HepG2 (cell line): ENCODE measurements around the gene SULT1C4. TPM values are rescaled to one million over a fixed set of nuclear protein-coding genes. Genes with fewer than 3 reads are reported as not detected.
A peak's percentile ranks its signal among the peaks of the same experiment; 100 is the strongest.

Experiments
- MAFF ChIP-seq: IDR thresholded peaks from 2 replicates; pipeline ENCODE4 v1.6.1; 2011; ENCODE audit warnings: low read depth, low read length, improper control_type of control experiment
- PRPF4 ChIP-seq: fragments of 200-400 bp; formaldehyde crosslinking; IDR thresholded peaks from 2 replicates; pipeline ENCODE4 v1.6.1; 2016; ENCODE audit warnings: low read length, low read depth; ENCODE audit not compliant: poor library complexity, severe bottlenecking
- PTBP1 ChIP-seq: fragments of 200-400 bp; formaldehyde crosslinking; IDR thresholded peaks from 2 replicates; pipeline ENCODE4 v1.6.1; 2018; ENCODE audit warnings: low read length, low read depth; ENCODE audit not compliant: poor library complexity, severe bottlenecking
- SAFB2 ChIP-seq: sonication (generic); formaldehyde crosslinking; IDR thresholded peaks from 2 replicates; pipeline ENCODE4 v1.5.1; 2020; ENCODE audit warnings: missing genetic modification reagents, low read depth, mild to moderate bottlenecking, borderline replicate concordance
- SAP130 ChIP-seq: IDR thresholded peaks from 2 replicates; pipeline ENCODE4 v1.6.1; 2016; ENCODE audit warnings: low read depth
- SMAD9 ChIP-seq: sonication (generic); formaldehyde crosslinking; IDR thresholded peaks from 2 replicates; pipeline ENCODE4 v1.5.1; 2020; ENCODE audit warnings: mild to moderate bottlenecking, missing genetic modification reagents
- TOPORS ChIP-seq: sonication (generic); formaldehyde crosslinking; IDR thresholded peaks from 2 replicates; pipeline ENCODE4 v1.8.0; 2023; ENCODE audit warnings: mild to moderate bottlenecking, missing genetic modification reagents
- ZBTB38 ChIP-seq: sonication (generic); formaldehyde crosslinking; IDR thresholded peaks from 2 replicates; pipeline ENCODE4 v1.5.1; 2020; ENCODE audit warnings: mild to moderate bottlenecking, missing genetic modification reagents
- ZBTB42 ChIP-seq: sonication (generic); formaldehyde crosslinking; IDR thresholded peaks from 2 replicates; pipeline ENCODE4 v1.5.0; 2020; ENCODE audit warnings: mild to moderate bottlenecking, missing genetic modification reagents
- ZNF335 ChIP-seq: sonication (generic); formaldehyde crosslinking; IDR thresholded peaks from 2 replicates; pipeline ENCODE4 v1.4.0; 2020; ENCODE audit warnings: missing genetic modification reagents
- ZNF451 ChIP-seq: sonication (generic); formaldehyde crosslinking; IDR thresholded peaks from 2 replicates; pipeline ENCODE4 v1.5.0; 2020; ENCODE audit warnings: mild to moderate bottlenecking, missing genetic modification reagents
- ZNF468 ChIP-seq: sonication (generic); formaldehyde crosslinking; IDR thresholded peaks from 2 replicates; pipeline ENCODE4 v1.8.0; 2022; ENCODE audit warnings: mild to moderate bottlenecking, moderate library complexity, missing genetic modification reagents
- ZNF607 ChIP-seq: sonication (generic); formaldehyde crosslinking; IDR thresholded peaks from 2 replicates; pipeline ENCODE4 v1.5.1; 2020; ENCODE audit warnings: missing genetic modification reagents, mild to moderate bottlenecking, borderline replicate concordance
- ZNF746 ChIP-seq: sonication (generic); formaldehyde crosslinking; IDR thresholded peaks from 2 replicates; pipeline ENCODE4 v1.8.0; 2022; ENCODE audit warnings: mild to moderate bottlenecking, missing genetic modification reagents
- polyA plus RNA-seq, 8 experiments: library from polyadenylated mRNA; depleted of rRNA in 3 of 8; stranded (reverse) in 7 of 8; unstranded in 1 of 8; fragments of >200 nt; fragmentation: Illumina TruSeq in 4 of 8; extraction: Trizol in 4 of 8; gene quantifications; 2 replicates each; pipeline versions ENCODE4 v1.2.1 to v1.2.3, GENCODE V29; 2011 to 2016; ENCODE audit warnings: low read depth in 4 of 8, missing spikeins in 1 of 8, mixed read lengths in 1 of 8; ENCODE audit not compliant: insufficient read depth in 1 of 8
- total RNA-seq, 5 experiments: library from RNA; depleted of rRNA; stranded (reverse); fragments of >200 nt; fragmentation: Illumina TruSeq; extraction: Trizol; gene quantifications; 2 replicates each; pipeline ENCODE4 v1.2.3, GENCODE V29; 2016; ENCODE audit warnings: low read depth in 1 of 5
- TF ChIP-seq, protein P1 (sequence below): sonication (generic); formaldehyde crosslinking; IDR thresholded peaks from 2 replicates; pipeline ENCODE4 v1.5.0; 2020; ENCODE audit warnings: mild to moderate bottlenecking, missing genetic modification reagents
- TF ChIP-seq, protein P2 (sequence below): sonication (generic); formaldehyde crosslinking; conservative IDR thresholded peaks from 2 replicates; pipeline ENCODE4 v1.8.0; 2022; ENCODE audit warnings: missing genetic modification reagents
- TF ChIP-seq, protein P3 (sequence below): sonication (generic); formaldehyde crosslinking; IDR thresholded peaks from 2 replicates; pipeline ENCODE4 v1.8.1; 2023; ENCODE audit warnings: mild to moderate bottlenecking, missing genetic modification reagents, borderline replicate concordance
- TF ChIP-seq, protein P4 (sequence below): sonication (generic); formaldehyde crosslinking; IDR thresholded peaks from one replicate; pipeline ENCODE4 v1.5.1; 2020; ENCODE audit warnings: mild to moderate bottlenecking, missing genetic modification reagents; ENCODE audit errors: not compliant biosample characterization

Gene SULT1C4
- total and polyA plus RNA-seq, 2 of the 13 experiments (the other 11 are each of a cell fraction or from before 2014, with no cell fraction given) = 1.3 to 8.6 TPM

DNA sequence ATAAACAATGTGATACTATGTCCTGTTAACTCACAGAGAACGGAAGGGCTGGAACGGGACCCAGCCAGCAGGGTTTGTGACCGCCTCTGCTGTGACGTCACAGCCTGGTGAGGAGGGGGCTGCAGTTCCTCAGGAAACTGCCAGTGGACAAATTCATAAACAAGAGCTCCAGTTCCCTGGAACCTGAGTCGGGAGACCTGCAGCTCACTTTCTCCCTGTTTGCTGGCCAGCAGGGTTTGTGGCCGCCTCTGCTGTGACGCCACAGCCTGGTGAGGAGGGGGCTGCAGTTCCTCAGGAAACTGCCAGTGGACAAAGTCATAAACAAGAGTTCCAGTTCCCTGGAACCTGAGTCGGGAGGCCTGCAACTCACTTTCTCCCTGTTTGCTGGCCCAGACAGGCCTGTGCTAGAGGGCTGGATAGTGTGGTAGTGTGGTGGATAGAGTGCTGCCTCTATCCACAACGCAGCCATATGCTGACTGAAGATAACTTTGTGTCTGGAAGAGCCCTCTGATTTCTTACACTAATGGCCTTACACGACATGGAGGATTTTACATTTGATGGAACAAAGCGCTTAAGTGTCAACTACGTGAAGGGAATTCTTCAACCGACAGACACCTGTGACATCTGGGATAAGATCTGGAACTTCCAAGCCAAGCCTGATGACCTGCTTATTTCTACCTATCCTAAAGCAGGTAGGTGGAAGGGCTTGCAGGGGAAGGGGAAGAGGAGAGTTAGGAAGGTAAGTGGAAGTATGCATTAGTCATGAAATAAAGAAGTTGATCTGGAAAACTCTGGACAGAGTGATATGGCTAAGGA is at the start of gene SULT1C4 (continued):
- TF ChIP-seq, protein P1, sequence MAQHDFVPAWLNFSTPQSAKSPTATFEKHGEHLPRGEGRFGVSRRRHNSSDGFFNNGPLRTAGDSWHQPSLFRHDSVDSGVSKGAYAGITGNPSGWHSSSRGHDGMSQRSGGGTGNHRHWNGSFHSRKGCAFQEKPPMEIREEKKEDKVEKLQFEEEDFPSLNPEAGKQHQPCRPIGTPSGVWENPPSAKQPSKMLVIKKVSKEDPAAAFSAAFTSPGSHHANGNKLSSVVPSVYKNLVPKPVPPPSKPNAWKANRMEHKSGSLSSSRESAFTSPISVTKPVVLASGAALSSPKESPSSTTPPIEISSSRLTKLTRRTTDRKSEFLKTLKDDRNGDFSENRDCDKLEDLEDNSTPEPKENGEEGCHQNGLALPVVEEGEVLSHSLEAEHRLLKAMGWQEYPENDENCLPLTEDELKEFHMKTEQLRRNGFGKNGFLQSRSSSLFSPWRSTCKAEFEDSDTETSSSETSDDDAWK (CRISPR knock-in tag) = no peak
- TF ChIP-seq ZBTB38 (CRISPR knock-in tag) (peak; percentile 60; the same call in 1 of the 2 replicates), ZNF451 (CRISPR knock-in tag) (0 out of 2 replicates have a peak, but pooled peaks have one; percentile 44), ZNF468 (CRISPR knock-in tag) (no peak), PRPF4 (no peak), ZNF607 (CRISPR knock-in tag) (0 out of 2 replicates have a peak, but pooled peaks have one; percentile 46), SAFB2 (CRISPR knock-in tag) (no peak), SAP130 (peak; percentile 75), ZNF746 (no peak), PTBP1 (no peak), ZNF335 (CRISPR knock-in tag) (no peak; the same call in 1 of the 2 replicates), MAFF (no peak), ZBTB42 (CRISPR knock-in tag) (no peak), SMAD9 (no peak), TOPORS (no peak)
- TF ChIP-seq, protein P2, sequence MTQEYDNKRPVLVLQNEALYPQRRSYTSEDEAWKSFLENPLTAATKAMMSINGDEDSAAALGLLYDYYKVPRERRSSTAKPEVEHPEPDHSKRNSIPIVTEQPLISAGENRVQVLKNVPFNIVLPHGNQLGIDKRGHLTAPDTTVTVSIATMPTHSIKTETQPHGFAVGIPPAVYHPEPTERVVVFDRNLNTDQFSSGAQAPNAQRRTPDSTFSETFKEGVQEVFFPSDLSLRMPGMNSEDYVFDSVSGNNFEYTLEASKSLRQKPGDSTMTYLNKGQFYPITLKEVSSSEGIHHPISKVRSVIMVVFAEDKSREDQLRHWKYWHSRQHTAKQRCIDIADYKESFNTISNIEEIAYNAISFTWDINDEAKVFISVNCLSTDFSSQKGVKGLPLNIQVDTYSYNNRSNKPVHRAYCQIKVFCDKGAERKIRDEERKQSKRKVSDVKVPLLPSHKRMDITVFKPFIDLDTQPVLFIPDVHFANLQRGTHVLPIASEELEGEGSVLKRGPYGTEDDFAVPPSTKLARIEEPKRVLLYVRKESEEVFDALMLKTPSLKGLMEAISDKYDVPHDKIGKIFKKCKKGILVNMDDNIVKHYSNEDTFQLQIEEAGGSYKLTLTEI = no peak
- TF ChIP-seq, protein P3, sequence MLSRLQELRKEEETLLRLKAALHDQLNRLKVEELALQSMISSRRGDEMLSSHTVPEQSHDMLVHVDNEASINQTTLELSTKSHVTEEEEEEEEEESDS = no peak
- TF ChIP-seq, protein P4, sequence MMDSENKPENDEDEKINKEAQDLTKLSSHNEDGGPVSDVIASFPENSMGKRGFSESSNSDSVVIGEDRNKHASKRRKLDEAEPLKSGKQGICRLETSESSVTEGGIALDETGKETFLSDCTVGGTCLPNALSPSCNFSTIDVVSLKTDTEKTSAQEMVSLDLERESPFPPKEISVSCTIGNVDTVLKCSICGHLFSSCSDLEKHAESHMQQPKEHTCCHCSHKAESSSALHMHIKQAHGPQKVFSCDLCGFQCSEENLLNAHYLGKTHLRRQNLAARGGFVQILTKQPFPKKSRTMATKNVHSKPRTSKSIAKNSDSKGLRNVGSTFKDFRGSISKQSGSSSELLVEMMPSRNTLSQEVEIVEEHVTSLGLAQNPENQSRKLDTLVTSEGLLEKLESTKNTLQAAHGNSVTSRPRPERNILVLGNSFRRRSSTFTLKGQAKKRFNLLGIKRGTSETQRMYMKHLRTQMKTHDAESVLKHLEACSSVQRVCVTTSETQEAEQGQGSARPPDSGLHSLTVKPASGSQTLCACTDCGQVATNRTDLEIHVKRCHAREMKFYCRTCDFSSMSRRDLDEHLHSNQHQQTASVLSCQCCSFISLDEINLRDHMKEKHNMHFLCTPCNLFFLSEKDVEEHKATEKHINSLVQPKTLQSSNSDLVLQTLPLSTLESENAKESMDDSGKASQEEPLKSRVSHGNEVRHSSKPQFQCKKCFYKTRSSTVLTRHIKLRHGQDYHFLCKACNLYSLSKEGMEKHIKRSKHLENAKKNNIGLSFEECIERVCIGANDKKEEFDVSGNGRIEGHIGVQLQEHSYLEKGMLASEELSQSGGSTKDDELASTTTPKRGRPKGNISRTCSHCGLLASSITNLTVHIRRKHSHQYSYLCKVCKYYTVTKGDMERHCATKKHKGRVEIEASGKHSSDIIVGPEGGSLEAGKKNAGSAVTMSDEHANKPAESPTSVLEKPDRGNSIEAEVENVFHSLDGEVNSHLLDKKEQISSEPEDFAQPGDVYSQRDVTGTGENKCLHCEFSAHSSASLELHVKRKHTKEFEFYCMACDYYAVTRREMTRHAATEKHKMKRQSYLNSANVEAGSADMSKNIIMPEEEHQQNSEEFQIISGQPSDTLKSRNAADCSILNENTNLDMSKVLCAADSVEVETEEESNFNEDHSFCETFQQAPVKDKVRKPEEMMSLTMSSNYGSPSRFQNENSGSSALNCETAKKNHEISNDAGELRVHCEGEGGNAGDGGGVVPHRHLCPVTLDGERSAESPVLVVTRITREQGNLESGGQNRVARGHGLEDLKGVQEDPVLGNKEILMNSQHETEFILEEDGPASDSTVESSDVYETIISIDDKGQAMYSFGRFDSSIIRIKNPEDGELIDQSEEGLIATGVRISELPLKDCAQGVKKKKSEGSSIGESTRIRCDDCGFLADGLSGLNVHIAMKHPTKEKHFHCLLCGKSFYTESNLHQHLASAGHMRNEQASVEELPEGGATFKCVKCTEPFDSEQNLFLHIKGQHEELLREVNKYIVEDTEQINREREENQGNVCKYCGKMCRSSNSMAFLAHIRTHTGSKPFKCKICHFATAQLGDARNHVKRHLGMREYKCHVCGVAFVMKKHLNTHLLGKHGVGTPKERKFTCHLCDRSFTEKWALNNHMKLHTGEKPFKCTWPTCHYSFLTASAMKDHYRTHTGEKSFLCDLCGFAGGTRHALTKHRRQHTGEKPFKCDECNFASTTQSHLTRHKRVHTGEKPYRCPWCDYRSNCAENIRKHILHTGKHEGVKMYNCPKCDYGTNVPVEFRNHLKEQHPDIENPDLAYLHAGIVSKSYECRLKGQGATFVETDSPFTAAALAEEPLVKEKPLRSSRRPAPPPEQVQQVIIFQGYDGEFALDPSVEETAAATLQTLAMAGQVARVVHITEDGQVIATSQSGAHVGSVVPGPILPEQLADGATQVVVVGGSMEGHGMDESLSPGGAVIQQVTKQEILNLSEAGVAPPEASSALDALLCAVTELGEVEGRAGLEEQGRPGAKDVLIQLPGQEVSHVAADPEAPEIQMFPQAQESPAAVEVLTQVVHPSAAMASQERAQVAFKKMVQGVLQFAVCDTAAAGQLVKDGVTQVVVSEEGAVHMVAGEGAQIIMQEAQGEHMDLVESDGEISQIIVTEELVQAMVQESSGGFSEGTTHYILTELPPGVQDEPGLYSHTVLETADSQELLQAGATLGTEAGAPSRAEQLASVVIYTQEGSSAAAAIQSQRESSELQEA = no peak
